Measurements from ENCODE around the gene EEF1A2.

EEF1A2 gene

GRCh38 chr20:63538204-63539091 lies 39.6 kb upstream of the EEF1A2 start:
- in situ Hi-C loops (cut with HindIII; ENCODE audit: low pct_ligation_motif_present, low sequenced_read_pairs), result no loop called here
- H3K36me3 ChIP-seq (replicated peaks), result no peaks in the 10 kb centered on the region
- no peak overlapping the region for H3K27ac ChIP-seq
- no peak for DNase-seq
- H3K27me3 ChIP-seq (replicated peaks), result no peaks in the 10 kb centered on the region
- TF ChIP-seq CTCF (IDR thresholded peaks at IDR 0.05; ENCODE audit: low read depth, low read length, missing control alignments), result no peak
- peak overlapping the region; percentile 36 for H3K4me3 ChIP-seq (ENCODE audit: low read depth, low read length)

- in situ Hi-C loops (cut with HindIII; ENCODE audit: low pct_ligation_motif_present, low sequenced_read_pairs), result no loop called here
- Histone ChIP-seq H3K36me3 (replicated peaks) (no peaks in the 10 kb centered on the region), H3K27ac (no peak overlapping the region), H3K27me3 (replicated peaks) (no peaks in the 10 kb centered on the region), H3K4me3 (ENCODE audit: low read depth, low read length) (peak overlapping the region; percentile 36)
- TF ChIP-seq CTCF (IDR thresholded peaks at IDR 0.05; ENCODE audit: low read depth, low read length, missing control alignments), result peak; percentile 92
- peak; percentile 63 for DNase-seq
These were observed 38.8 kb upstream of the EEF1A2 start for GRCh38 chr20:63537525-63538203.

GRCh38 chr20:63536997-63537524 lies 38.2 kb upstream of the EEF1A2 start, which contains the start of gene PTK6:
PTK6 (minus strand) TSS chr20:63537376; CDS start chr20:63537314, 62 bp downstream.
- Histone ChIP-seq H3K27ac (no peak within 1 kb of the TSS), H3K36me3 (replicated peaks) (no peaks in the 10 kb centered on the region), H3K27me3 (replicated peaks) (no peaks in the 10 kb centered on the region), H3K4me3 (ENCODE audit: low read depth, low read length) (peak within 1 kb of the TSS; percentile 36)
- in situ Hi-C loops (cut with HindIII; ENCODE audit: low pct_ligation_motif_present, low sequenced_read_pairs), result no loop called here
- TF ChIP-seq CTCF (IDR thresholded peaks at IDR 0.05; ENCODE audit: low read depth, low read length, missing control alignments), result no peak
- no peak for DNase-seq

- Histone ChIP-seq H3K27me3 (replicated peaks) (no peaks in the 10 kb centered on the region), H3K27ac (no peak overlapping the region), H3K36me3 (replicated peaks) (no peaks in the 10 kb centered on the region), H3K4me3 (ENCODE audit: low read depth, low read length) (no peak overlapping the region)
- no peak for TF ChIP-seq CTCF (IDR thresholded peaks at IDR 0.05; ENCODE audit: low read depth, low read length, missing control alignments)
- in situ Hi-C loops (cut with HindIII; ENCODE audit: low pct_ligation_motif_present, low sequenced_read_pairs), result no loop called here
- DNase-seq, result peak; percentile 48
These were observed 37.5 kb upstream of the EEF1A2 start for GRCh38 chr20:63536241-63536977.

- in situ Hi-C loops (cut with HindIII; ENCODE audit: low pct_ligation_motif_present, low sequenced_read_pairs), result no loop called here
- no peak overlapping the region for H3K27ac ChIP-seq
- no peak overlapping the region for H3K4me3 ChIP-seq (ENCODE audit: low read depth, low read length)
- DNase-seq, result no peak
- no peaks in the 10 kb centered on the region for H3K36me3 ChIP-seq (replicated peaks)
- TF ChIP-seq CTCF (IDR thresholded peaks at IDR 0.05; ENCODE audit: low read depth, low read length, missing control alignments), result no peak
- no peaks in the 10 kb centered on the region for H3K27me3 ChIP-seq (replicated peaks)
These were observed 36.2 kb upstream of the EEF1A2 start for GRCh38 chr20:63534831-63535651.

All from brain microvascular endothelial cell (primary cell).